GM12873 (cell line): ENCODE data around the gene DPPA3.

ENCODE experiments used
- TF ChIP-seq, protein P1 (sequence below): IDR thresholded peaks from 2 replicates; pipeline ENCODE4 v1.5.1; 2012; ENCODE audit warnings: low read depth, mild to moderate bottlenecking, moderate library complexity, low read length, control low read depth; ENCODE audit not compliant: insufficient read depth; ENCODE audit errors: missing control alignments

The DPPA3 gene

DNA sequence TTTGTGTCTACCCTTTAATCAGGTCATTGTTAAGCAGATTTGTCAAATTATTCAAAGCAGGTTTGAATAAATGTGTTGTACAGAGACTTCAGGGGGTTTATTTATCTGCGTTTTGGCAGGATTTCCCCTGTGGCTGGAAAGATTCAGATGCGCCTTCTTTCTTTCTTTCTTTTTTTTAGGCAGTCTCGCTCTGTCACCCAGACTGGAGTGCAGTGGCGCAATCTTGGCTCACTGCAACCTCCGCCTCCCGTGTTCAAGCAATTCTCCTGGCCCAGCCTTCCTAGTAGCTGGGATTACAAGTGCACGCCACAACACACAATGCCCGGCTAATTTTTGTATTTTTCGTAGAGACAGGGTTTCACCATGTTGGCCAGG lies 47.5 kb downstream of the DPPA3 start:
- TF ChIP-seq, protein P1, sequence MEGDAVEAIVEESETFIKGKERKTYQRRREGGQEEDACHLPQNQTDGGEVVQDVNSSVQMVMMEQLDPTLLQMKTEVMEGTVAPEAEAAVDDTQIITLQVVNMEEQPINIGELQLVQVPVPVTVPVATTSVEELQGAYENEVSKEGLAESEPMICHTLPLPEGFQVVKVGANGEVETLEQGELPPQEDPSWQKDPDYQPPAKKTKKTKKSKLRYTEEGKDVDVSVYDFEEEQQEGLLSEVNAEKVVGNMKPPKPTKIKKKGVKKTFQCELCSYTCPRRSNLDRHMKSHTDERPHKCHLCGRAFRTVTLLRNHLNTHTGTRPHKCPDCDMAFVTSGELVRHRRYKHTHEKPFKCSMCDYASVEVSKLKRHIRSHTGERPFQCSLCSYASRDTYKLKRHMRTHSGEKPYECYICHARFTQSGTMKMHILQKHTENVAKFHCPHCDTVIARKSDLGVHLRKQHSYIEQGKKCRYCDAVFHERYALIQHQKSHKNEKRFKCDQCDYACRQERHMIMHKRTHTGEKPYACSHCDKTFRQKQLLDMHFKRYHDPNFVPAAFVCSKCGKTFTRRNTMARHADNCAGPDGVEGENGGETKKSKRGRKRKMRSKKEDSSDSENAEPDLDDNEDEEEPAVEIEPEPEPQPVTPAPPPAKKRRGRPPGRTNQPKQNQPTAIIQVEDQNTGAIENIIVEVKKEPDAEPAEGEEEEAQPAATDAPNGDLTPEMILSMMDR: no peak
